Hematopoietic multipotent progenitor cell treated with erythropoietin and hydrocortisone succinate and interleukin-3 and kit ligand, for 4 days (in vitro differentiated cells): ENCODE measurements around the gene BNIP5.
A peak's percentile ranks its signal among the peaks of the same experiment; 100 is the strongest.
"Not testable (repeated sequence)": the region's sequence is repeated elsewhere in the genome, so short reads cannot be mapped to it uniquely, and the experiment has no call there.

ENCODE experiments used
- DNase-seq: peaks from one replicate; pipeline ENCODE4 v3.0.0-alpha.2; 2015

BNIP5 gene

DNA sequence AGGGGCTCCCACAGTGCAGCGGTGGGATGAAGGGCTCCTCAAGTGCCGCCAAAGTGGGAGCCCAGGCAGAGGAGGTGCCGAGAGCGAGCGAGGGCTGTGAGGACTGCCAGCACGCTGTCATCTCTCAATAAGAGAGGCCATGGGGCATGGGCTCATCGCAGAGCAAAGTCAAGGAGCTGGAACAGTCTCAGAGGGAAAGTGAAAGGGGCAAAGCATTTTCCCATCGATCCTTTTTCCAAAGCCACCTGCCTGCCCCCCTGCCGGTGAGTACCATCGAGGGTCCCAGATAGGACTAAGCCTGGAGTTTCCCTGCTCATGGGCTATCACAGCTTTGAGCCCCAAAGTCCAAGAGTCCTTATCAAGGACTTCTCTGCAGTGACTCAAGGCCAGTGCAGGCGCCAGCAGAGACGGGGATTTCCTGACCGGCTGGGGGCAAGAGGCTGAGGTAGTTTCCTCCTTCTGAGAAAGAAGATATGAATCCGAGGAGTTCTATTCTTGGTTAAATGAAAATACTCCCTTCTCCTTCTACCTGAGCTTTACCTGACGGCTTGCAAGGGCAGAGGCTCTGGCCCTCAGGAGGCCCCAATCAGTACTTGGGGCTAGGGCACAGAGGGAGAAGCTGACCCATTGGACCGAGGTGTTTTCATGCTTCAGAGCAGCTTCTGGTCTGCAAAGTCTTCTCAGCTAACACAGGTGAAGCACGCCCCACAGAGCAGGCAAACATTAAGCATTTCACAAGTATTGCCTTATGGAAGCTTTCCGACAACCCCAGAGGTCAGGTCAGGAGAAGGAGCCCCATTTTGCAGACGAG is 28.2 kb upstream of the BNIP5 start:
- DNase-seq, result peak; percentile 34

DNA sequence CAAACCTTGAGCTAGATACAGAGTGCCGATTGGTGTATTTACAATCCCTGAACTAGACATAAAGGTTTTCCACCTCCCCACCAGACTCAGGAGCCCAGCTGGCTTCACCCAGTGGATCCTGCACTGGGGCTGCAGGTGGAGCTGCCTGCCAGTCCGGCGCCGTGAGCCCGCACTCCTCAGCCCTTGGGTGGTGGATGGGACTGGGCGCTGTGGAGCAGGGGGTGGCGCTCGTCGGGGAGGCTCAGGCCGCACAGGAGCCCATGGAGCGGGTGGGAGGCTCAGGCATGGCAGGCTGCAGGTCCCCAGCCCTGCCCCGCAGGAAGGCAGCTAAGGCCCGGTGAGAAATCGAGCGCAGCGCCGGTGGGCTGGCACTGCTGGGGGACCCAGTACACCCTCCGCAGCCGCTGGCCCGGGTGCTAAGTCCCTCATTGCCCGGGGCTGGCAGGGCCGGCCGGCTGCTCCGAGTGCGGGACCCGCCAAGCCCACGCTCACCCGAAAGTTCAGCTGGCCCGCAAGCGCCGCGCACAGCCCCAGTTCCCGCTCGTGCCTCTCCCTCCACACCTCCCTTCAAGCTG is 27.5 kb upstream of the BNIP5 start:
- not testable (repeated sequence) for DNase-seq

DNA sequence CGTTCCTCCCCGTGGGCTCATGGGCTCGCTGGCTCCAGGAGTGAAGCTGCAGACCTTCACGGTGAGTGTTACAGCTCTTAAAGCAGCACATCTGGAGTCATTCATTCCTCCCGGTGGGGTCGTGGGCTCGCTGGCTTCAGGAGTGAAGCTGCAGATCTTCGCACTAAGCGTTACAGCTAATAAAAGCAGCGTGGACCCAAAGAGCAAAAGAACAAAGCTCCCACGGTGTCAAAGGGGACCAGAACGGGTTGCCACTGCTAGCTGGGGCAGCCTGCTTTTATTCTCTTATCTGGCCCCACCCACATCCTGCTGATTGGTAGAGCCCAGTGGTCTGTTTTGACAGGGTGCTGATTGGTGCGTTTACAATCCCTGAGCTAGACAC is 26.7 kb upstream of the BNIP5 start:
- not testable (repeated sequence) for DNase-seq

DNA sequence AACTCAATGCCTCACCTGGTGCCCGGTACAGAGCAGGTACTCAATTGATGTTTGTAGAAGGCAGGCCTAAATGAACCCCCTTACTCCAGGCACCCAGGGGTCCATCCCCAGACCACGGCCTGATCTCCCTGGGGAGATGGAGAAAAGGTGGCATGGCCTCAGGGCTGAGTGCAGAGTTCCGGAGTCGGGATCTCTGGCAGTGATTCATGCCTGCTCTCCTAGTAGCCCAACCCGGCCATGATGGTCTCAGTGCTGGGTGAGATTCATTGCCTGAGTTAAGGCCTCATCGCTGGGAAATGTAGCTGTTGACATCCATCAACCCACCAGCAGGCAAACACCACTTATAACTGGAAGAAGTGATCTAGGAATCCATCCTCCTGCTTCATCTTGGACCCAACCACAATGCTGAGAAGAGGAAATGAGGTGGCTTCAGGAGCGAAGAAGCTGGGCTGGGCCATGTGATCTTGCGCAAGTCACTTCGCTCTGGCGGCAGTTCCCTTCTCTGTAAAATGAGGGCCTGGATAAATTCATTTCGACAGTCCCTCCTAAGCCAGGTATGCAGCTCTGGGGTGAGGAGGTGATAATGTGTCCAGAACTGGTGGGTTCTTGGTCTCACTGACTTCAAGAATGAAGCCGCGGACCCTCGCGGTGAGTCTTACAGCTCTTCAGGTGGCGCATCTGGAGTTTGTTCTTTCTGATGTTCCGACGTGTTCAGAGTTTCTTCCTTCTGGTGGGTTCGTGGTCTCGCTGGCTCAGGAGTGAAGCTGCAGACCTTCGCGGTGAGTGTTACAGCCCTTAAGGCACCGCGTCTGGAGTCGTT is 26.1 kb upstream of the BNIP5 start:
- DNase-seq, result peak; percentile 44

DNA sequence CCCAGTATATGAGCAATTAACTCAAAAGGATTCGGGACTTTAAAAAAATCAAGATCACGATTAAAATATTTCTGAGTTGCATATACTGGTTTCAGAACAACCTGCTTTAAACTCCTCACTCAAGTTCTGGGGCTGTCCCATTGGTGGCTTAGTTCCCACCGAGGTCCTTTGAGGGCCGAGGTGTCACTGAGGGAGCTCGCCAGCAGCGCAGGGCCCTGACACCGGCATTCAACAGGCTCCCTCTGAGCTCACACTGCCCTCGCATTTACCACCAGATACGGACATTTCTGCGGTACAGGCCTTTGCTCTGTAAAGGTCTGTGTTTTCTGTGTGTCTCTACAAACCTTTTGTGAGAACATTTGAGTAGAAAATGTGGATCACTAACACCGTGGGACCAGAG is 24.4 kb upstream of the BNIP5 start:
- no peak for DNase-seq

DNA sequence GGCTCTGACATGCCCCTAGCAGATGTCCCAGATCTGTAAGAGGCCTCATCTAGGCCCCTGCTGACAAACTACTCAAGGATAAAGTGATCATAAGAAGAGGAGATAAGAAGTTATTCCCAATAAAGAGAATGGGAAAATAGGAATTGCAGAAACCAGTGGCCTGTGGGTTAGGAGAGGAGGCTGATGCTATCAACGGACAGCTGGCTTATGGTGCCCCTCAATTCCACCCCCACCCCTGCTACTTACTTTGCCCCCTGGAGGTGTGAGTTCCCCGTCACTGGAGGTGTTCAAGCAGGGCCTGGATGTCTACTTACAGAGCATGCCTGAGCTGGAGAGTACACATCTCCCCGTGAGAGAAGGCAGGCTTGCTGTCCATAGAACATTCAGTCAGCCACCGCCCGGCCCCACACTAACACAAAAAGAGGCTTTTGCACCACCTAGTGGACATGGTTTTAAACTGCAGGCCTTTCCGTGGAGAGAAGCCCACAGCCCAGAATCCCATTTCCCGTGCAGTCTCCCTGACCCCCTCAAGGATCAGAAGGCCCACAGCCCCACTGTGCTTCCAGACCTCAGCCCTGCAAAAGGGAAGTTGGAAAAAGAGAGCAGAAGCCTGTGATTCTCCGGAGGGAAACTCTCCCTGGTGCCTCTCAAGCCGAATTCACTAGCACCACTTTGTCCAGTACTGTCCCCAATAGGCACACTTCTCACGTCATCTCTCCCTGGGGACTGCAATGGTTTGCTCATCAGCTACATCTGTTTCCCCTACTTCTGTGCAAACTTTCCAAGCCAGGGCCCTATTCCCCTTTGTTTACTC is 23.8 kb upstream of the BNIP5 start:
- peak; percentile 92 for DNase-seq

DNA sequence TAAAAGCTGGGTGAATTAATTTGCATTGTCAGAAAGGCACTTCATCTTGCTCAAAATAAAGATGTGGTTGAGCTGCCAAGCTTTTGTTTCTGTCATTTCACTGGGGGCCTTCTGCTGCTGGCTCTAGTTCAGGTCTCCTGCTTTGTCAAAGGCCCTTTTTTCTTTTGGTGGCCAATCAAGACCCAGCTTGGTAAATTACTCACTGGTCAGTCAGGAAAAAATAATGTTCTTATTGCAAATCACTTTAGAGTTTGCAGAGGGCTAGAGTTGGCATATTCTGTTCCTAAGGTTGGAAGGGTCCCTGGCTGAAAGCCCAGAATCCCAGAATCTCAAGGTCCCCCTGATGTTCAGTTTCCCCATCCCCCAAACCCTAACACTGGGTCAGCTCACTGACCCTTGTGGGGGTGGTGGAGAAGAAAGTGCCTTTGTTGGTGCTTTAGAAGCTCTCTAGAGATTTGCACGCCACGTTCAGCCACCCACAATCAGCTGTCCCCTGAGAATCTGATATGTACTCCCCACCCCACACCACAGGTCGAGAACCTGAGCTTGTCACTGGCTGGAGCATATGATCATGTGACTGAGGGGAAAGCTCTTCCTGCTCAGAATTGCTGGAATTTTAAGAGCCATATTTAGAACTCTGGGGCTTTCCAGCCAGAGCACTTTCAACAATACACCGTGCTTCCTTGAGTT is 21.7 kb upstream of the BNIP5 start:
- DNase-seq, result peak; percentile 57

DNA sequence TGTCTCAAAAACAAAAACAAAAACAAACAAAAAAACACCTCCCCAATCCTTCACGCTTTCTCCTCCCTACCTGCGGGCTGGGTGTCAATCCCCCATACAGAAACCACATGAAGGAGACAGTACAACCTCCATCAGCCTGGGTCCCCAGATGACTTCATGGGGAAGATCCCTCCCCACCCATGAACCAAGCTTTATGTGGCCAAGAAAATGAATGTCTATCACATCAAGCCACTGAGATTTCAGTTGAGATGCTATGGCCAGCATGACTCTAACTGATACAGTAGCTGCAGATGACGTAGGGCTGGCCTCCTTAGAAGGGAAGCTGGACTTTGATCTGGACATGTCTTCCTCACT is 21.2 kb upstream of the BNIP5 start:
- DNase-seq, result peak; percentile 51

DNA sequence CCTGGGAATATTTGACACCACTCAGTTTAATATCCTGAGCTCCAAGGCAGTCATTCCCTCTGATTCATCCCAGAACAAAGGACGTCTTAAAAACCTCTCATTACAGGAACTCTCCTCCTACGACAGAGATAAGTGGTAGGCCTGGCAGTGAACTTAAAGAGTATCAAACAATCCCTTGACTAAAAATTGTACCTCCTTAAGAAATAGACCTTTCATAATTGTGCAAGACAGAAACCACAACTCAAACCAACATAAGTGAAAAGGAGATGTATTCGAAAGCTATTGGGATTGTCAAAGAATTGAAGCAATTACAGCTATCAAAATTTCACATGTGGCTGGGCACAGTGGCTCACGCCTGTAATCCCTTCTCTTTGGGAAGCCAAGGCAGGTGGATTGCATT is 19.1 kb upstream of the BNIP5 start:
- DNase-seq, result peak; percentile 68

DNA sequence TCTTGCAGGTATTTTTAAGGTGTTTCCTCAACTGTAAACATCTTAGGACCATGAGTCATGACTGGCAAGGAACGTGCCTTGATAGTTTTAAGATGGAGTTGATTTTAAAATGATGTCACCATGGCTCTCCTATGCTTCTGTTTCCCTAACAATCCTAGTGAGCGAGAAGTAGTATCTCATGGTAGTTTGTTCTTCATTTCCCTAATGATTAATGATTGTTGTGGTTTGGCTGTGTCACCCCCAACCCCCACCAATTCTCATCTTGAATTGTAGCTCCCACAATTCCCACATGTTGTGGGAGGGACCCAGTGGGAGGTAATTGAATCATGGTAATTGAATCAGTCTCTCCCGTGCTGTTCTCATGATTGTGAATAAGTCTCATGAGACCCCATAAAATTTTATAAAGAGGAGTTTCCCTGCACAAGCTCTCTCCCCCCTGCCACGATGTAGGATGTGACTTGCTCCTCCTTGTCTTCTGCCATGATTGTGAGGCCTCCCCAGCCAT is 16.8 kb upstream of the BNIP5 start:
- no peak for DNase-seq

DNA sequence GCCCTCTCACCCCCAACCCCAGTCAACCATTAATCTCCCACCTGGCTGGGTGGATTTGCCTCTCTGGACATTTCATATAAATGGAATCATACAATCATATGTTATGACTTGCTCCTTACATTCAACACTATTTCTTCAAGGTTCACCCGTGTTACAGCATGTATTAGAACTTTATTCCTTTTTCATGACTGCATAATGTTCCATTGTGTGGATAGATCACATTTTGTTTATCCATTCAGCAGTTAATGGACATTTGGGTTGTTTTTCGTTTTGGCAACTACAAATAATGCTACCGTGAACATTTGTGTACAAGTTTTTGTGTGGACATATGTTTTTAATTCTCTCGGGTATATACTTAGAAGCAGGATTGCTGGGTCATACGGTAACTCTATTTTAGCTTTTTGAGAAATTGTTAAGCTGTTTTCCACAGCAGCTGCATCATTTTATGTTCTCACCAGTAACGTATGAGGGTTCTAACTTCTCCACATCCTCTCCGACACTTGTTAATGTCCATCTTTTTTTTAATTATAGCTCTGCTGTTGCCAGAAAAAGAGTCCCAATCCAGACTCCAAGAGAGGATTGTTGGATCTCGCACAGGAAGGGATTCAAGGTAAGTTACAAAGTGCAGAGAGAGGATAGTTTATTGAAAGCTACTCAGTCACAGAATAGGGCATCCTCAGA is 15.9 kb upstream of the BNIP5 start:
- no peak for DNase-seq

DNA sequence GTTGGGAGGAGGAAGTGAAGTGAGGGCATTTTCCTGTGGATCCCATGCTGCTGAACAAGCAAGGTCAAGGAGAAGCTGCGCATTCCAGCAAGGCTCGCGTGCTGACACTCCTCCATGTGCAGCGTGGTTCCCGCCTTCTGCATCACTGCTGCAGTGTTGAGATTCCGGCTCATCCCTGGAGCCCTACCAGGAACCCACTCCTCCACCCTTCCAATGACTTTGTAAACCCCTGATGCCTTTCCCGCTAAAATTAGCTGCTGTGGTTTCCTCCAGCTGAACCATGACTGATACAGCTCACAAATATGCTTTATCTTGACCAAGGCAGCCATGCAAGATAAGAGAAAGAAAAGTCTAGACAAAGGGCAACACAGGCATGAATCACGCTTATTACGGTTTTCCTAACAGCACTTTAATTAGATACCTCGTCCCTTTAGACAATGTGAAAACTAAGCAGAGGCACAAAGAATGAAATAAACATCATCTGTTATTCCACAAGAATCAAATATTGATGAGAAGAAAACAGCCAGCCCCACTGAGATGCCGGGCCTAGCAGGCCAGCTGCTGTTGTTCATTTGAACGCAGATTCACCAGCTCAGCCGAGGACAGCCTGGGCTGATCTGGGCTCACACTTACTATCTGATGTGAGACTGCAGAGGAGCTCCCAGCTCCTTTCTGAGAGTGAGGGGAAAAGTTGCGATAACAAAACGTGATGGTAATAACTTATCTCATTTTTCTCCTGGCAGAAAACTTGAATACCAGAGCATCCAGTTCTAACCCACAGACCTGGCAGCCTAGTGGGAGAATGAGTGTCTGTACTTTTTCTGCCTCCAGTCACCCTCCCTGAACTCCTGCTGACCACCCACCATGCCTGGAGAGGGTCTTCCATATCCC is 14.2 kb upstream of the BNIP5 start:
- DNase-seq, result peak; percentile 87

DNA sequence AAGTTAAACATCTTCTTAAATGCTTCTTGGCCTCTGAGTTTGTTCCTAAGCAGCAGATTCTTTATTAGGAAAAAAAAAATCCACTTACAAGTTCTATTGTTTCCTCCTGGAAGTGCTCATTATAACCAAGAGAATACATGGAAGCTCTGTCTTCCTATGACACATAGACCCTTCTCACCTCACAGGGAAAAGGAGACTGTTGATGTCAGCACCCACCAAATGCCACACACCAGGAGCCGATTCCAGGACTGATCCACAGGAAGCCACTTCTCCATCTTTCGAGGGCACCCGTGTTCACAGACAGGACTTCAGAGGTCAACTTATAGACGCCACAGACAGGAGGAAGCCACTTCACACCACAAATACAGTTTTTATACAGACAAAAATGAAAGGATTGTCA is 13.4 kb upstream of the BNIP5 start:
- no peak for DNase-seq

DNA sequence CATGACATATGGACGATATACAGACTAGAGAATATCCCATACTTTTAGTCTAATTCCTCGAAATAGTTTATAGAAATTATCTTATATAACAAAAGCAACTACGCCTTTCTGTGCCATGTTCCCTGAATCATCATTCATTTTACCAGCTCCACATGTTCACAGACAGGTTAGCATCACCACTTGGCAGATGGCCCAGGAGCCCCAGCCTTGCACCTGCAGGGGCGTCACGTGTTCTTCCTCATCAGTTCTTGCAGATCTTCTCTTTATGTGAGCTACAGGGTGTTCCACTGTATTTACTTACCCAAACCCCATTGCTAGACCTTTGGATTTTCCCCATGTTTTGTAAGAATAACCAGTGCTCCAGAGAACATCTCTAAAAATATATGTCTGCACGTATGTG is 12.6 kb upstream of the BNIP5 start:
- peak; percentile 28 for DNase-seq

DNA sequence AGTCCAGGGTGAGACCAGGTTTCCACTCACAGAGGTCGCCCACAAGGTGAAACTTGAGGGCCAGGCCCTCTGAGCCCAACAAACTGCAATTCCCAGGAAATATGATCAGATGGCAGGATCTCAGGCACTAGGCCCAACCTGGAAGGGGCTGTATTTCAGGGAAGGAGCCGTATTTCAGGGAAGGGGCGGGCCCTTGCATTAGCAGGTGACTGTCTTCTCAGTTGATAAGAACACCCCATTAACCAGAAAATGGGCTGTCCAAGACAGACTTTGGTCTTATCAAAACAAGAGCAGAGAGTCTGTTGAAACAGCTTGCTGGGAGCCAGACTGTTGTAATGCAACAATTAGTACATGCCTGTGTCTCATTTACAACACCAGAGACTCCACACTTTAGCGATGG is 10.9 kb upstream of the BNIP5 start:
- peak; percentile 93 for DNase-seq

DNA sequence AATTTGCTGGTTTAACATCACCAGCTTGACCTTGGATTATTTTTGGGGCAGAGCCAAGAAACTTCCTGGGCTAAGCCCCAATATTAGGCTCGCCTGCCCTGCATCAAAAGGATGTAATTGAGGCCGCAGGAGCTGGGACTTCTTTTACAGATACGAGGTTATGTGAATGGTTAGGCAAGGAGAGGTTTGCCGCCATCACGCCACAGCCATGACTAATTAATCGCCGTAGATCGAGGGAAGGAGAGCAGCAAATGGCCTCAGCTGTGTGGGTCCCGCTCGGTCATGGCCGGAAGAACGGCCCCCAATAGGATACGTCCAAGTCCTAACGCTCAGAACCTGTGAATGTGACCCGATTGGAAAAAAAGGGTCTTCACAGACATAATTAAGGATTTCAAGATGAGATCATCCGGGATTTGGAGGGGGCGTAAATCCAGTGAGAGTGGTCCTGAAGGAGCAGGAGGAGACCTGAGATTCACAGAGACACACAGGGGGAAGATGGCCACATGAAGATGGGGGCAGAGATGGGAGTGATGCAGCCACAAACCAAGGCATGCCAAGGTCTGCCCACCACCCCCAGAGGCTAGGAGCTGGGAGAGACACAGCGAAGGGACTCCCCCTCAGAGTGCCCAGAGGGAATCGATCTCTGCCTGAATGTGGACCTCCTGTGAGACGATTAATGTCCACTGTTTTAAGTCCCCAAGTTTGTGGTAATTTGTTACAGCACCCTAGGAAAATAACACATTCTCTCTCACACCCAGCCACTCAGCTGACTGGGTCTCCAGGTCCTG is 10.0 kb upstream of the BNIP5 start:
- no peak for DNase-seq

DNA sequence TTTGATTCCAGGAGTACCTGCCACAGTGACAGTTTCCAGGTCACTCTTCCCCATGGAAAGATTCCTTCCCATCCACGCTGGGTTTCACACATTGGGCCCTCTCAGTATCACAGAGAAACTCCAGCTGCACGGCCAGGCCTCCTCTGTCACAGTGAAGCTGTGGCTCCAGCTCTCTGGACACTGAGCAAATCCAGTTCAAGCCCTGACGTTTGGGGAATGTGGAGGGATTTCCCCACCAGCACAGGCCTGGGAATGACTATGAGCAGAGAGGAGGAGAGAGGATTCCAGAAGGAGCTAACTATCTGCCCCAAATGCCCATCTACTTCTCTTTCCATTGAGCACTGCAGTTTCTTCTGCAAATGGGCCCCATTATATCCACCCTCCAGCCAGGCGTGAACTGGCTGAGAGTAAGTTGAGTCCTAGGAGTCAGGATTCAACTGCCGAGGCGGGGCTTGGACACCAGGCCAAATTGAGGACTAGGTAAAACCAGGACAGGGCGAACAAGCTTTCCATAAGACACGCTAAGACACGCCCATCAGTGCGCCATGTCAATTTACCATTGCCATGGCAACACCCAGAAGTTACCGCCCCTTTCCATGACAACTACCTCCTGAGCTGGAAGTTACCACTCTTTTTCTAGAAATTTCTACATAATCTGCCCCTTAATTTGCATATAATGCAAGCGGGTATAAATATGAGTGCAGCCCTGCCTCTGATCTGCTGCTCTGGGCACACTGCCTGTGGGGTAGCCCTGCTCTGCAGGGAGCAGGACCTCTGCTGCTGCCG is 9.2 kb upstream of the BNIP5 start:
- peak; percentile 48 for DNase-seq

DNA sequence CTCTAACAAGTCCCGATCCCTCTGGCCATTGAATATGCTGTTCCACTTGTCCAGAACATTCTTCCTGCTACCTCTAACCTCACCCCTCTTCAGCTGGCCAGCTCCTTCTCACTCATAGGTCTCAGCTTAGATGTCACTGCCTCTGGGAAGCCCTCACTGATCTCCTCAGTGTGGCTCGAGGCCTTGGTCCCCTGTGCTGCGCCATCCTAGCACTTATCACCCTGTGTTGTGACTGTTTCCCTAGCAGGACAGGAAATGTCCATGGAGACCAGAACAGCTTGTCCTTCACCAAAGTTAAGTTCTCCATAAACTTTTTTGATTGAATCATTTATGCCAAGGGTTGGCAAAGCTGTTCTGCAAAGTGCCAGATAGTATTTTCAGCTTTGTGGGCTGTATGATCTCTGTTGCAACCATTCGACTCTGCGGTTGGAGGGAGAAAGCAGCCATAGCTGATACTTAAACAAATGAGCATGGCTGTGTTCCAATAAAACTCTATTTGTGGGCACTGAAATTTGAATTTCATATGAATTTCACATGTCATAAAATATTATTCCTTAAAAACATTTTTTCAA is 6.5 kb upstream of the BNIP5 start:
- peak; percentile 28 for DNase-seq
